ENCODE results near the gene BAIAP3.

The BAIAP3 gene

DNA sequence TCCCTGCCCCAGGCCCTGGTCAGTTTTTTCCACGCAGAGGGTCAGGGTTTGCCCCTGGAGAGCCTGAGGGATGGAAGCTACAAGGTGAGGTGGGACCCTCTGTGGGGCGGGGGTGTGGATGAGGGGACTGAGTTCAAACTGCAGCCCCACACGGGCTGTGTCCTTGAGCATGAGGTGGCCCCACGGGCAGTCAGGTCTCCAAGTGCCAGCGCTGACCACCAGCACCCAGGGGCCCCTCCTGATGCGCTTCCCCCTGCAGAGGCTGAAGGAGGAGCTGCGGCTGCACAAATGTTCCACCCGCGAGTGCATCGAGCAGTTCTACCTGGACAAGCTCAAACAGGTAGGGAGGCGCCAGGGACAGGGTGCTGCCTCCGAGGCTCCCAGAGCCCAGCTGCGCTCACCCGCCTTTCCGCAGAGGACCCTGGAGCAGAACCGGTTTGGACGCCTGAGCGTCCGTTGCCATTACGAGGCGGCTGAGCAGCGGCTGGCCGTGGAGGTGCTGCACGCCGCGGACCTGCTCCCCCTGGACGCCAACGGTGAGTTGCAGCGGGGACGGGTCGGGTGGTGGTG, 13.9 kb downstream of the BAIAP3 start:
- DNase-seq = no peak

DNA sequence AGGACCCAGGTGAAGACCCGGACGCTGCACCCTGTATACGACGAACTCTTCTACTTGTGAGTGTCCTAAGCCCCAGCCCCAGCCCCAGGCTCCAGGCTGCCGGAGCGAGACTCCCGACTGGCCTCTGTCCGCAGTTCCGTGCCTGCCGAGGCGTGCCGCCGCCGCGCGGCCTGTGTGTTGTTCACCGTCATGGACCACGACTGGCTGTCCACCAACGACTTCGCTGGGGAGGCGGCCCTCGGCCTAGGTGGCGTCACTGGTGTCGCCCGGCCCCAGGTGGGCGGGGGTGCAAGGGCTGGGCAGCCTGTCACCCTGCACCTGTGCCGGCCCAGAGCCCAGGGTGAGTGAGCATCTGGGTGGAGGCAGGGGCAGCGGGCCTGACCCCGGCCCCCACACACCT, 14.5 kb downstream of the BAIAP3 start:
- no peak for DNase-seq

DNA sequence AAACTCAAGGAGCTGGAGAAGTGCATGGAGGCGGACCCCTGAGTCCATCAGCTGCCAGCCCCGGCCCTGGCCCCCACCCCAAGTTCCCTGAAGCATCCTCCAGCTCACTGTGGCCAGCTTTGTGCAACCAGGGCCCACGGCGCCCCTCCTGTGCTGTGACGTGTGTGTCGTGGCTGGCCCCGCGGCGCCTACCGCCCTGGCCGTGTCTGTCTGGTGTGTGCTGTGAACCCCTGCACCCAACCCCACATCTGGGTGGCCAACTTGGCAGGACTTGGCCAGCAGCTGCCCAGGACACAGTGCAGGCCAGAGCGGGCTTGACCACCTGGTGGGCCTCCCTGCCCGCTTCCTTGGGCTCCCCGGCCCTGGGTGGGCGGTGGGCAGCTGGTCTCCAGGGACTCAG, 15.0 kb downstream of the BAIAP3 start:
- no peak for DNase-seq

DNA sequence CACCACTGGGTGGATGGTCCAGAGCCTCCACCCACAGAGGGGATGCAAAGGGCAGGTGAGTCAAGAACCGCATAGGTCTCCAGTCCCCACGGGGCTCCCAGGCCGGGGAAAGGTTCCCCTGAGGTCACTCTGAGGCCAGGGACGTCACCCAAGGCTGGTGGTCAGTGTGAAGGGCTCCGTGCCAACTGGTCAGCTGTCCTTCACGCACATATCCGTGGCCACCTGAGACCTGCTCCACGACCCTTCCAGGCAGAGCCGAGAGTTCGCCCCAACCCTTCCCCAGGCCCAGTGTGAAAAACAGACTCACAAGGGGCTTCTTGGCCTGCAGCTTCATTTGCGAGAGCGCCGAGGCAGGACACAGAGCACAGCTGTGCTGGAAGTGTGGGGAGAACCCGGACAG, 15.5 kb downstream of the BAIAP3 start:
- no peak for DNase-seq

DNA sequence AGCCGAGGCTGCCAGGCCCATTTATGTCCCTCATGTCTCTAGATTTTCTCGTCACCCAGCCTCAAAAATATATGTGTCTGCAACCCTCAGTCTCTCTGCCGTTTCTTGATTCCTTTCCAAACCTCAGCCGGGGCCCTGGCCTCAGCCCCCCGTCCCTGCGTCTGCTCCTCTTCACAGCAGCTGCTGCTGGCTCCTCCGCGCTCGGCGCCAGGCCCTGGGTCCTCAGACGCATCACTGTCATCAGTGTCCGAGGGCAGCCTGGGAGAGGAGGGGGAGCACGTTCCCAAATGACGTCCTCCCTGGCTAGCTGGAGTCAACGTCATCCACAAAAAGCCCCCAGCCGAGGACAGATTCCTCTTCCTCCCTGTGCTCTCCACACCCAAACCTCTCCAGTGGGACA, 15.9 kb downstream of the BAIAP3 start:
- DNase-seq = no peak

DNA sequence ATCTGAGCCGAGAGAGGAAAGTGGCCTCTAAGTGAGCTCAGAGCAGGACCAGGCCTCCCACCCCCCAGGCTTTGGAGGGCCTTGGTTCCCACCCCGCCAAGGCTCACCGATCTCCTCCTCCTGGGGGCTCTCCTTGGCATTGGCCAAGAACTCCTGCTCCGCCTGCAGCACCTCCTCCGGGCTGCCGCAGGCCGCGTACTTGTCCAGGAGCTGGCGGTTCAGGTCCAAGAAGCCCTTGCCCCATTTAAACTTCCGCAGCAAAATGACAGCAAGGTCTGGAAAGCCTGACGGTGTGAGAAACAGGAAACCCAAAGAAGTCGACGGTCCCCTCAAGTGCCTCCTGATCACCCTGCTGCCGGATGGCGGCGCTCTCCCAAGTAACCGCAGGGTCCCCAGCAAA, 16.5 kb downstream of the BAIAP3 start:
- no peak for DNase-seq

DNA sequence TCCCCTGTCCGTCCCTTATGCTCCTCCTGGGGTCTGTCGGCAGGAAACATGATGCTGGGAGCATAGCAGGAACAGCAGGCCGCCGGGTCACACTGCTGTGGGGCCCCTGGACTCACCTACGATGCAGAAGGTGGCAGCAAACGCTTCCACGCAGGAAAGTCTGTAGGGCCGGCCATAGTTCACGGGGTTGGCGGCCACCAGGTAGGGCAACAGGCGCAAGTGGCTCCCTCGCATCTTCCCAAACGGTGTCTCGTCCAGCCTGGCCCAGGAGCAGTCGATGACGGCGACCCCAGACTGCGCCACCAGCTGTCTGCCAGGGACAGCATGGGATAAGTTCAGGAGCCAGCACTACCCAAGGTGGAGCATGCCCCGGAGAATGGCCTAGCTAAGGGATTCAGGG, 17.2 kb downstream of the BAIAP3 start:
- no peak for DNase-seq

DNA sequence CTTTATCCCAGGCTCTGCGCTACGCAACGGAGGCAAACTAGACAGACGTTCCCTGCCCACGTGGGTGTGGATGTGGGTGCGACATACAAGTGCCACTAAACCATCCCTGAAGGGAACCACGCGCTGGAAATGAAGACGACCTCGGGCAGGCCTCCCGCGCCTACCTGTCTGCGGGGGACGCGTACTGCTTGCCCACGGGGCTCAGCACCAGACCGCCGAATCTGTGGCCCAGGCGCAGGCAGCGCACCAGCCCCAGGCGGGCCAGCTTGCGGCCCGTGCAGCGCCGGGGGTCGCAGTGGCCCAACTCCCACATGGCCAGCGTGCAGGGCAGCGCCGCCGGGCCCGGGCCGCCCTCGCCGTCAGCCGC, 17.8 kb downstream of the BAIAP3 start:
- no peak for DNase-seq

DNA sequence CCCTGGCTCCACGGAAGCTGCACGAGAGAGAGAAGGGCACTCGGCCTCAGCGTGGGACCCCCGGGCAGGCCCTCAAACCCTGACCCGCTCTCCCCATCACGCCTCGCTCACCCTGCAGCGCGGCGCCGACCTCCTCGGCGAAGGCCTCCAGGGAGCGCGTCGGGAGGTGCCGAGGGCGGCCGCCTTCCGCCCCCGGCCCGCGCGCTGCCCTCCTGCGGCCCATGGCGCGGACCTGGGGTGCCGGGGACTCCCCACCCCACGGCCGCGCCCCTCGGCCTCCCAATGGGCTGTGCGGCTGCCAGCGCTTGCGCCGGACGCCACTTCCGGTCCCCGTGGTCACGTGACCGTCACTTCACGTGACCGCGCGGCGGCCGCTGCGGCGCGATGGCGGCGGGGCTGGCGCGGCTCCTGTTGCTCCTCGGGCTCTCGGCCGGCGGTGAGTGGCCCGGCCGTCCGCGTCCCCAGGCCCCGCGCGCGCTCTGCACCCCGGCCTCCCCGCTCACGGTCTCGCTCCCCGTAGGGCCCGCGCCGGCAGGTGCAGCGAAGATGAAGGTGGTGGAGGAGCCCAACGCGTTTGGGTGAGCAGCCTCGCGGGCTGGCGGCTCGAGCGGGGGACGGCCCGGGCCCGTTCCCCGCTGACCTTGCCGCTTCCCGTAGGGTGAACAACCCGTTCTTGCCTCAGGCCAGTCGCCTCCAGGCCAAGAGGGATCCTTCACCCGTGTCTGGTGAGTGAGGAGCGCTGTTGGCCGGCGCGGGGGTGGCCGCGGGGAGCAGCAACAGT, 18.3 kb downstream of the BAIAP3 start, which contains the start of the genes GNPTG and TSR3:
TSS of gene GNPTG (plus strand) at position 350 of the 781 bp plus-strand sequence. CDS start at position 385, 35 bp downstream.
TSS of gene TSR3 (minus strand) at position 297 of the 781 bp plus-strand sequence. CDS start at position 223, 74 bp downstream.
- peak; percentile 82 for DNase-seq

DNA sequence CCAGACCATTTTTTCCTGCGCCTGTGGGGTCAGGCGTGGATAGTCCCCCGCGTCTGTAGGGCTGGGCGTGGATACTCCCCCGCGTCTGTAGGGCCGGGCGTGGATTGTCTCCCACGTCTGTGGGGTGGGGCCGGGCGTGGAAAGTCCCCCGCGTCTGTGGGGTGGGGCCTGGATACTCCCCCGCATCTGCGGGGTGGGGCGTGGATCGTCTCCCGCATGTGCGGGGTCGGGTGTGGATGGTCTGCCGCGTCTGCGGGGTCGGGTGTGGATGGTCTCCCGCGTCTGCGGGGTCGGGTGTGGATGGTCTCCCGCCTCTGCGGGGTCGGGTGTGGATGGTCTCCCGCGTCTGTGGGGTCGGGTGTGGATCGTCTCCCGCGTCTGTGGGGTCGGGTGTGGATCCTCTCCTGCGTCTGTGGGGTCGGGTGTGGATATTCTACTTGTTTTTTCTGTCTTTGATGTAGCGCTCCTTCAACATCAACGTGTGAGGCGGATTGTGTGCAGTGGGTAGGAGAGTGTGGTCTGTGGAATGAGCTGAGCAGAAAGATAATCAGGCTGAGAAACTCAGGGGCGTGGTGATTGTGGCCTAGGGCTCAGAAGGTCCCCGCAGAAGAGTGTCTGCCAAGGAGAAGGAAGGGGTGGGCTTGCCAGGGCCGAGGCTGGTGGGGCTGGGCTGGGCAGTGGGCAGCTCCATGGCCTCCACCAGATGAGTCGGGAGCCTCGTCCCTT, 21.5 kb downstream of the BAIAP3 start:
- DNase-seq = no peak

DNA sequence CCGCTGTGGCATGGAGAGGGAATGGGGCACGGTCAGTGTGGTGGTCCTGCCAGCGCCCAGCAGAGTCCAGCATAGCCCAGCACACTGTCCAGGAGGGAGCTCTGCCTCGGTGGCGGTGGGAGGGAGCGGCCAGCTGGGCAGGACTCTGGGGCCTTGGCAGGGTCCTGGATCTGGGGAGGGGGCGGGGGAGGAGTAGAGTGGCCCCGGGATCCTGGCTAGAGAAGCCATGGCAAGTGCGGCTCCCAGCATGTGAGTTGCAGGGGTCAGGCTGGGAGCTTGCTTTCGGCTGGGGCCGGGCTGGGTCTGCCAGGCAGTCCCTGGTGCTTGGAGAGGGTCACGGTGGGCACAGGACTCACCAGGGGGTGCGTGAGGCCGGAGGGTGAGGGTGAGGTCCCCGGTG, 22.1 kb downstream of the BAIAP3 start:
- no peak for DNase-seq

DNA sequence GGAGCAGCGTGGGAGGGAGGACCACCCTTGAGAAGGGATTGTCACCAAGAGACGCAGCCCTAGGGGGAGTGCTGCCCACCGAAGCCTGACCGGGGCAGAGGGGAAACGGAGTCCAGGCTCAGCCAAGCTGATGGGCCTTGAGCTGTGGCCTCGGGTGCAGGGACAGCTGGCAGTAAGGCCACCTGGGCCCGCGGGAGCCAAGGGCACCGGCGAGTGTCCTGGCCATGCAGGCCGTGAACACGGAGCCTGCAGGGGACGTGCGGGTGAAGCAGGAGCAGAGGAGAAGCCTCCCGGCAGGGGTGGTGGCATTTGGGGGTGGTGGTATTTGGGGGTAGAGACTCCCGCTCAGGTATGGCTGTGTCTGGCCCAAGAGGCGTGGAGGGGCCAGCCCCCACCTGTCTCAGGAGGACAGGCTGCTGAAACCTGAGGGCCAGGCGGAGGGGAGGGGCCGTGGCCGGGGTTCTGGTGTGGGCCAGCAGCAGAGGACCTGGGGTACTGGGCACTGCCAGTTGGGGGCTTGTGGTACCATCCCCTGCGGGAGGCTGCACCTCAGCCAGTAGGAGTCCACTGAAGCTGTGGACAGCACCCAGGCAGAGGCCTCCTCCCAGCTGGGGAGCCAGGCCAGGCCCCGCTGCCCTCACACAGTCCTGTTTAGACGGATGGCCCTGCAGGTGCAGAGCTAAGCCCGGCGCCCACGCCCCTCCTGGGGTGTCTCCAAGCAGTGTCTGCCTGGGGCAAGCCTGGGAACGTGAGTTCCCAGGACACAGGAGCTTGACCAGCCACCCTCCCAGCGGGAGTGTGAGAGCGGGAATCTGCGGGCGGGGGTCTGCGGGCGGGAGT, 22.8 kb downstream of the BAIAP3 start:
- DNase-seq = no peak

DNA sequence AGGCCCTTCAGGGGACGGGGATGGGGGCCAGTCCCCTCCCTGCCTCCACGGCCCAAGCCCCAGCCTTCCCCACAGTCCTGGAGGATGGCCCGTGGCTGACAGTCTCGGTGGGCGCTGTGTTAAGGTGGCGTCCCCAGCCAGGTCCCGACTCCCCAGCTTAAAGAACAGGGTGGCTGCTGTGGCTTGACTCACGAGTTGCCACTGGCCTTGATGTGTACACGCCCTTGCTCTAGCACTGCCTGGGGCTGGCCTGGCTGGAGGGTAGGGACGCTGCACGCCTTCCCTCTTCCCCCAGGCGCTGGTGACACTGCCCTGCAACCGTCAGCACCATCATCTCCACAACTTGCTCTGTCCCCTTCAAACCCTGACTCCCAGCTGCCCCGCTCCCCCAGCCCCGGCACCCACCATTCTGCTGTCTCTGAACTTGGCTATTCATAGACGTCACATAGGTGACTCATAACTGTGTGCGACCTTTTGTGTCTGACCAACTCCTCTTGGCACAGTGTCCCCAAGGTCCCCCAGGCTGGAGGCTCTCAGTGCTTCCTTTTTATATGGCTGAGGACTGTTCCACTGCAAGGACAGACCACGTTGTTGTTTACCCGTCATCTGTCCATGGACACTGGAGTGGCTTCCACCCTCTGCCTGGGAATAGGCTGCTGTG, 24.6 kb downstream of the BAIAP3 start:
- no peak for DNase-seq

DNA sequence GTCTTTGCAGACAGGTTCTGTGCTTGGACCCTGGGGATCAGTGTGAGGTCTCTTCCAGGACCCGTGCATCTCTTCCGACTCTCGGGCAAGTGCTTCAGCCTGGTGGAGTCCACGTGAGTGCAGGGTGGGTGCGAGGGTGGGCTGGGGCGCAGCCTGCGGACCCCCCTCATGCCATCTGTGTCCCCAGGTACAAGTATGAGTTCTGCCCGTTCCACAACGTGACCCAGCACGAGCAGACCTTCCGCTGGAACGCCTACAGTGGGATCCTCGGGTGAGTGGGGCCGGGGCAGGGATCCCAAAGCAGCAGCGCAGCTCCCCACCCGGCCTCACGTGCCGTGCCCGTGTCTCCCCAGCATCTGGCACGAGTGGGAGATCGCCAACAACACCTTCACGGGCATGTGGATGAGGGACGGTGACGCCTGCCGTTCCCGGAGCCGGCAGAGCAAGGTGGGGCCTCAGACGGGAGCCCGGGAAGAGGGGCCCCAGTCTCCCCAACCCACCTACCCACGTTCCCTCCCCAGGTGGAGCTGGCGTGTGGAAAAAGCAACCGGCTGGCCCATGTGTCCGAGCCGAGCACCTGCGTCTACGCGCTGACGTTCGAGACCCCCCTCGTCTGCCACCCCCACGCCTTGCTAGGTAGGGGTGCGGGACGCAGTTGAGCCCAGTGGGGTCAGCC, 28.4 kb downstream of the BAIAP3 start:
- no peak for DNase-seq

DNA sequence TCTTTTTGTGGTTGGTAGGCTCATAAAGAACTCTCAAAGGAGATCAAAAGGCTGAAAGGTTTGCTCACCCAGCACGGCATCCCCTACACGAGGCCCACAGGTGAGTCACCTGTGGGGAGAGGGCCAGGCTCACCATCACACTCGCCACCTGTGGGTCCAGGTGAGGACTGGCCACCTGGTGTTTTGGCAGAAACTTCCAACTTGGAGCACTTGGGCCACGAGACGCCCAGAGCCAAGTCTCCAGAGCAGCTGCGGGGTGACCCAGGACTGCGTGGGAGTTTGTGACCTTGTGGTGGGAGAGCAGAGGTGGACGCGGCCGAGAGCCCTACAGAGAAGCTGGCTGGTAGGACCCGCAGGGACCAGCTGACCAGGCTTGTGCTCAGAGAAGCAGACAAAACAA, 29.4 kb downstream of the BAIAP3 start:
- no peak for DNase-seq

DNA sequence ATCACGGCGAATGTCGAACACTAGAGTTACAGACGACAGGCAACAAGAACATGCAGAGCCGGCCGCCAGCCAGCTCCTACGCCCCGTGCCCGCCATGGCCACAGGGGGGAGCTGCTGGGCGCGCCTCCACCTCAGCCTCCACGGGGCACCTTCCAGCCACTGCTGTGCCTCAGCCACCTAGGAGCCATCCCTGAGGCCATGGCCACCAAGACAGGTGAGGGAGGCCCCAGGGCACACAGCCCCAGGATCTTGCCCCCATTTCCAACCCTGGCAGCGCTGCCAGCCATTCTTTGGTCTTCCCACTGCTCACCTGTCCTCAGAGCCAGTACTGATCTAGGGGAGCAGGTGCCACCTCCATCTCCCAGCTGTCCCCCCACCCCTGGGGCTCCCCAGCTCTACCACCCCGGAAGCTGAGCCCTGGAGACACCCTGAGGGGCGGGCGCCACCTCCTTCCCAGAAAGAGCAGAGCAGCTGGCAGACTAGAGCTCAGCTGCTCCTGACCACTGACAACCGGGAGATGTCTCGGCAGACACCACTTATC, 30.1 kb downstream of the BAIAP3 start:
- DNase-seq = no peak

DNA sequence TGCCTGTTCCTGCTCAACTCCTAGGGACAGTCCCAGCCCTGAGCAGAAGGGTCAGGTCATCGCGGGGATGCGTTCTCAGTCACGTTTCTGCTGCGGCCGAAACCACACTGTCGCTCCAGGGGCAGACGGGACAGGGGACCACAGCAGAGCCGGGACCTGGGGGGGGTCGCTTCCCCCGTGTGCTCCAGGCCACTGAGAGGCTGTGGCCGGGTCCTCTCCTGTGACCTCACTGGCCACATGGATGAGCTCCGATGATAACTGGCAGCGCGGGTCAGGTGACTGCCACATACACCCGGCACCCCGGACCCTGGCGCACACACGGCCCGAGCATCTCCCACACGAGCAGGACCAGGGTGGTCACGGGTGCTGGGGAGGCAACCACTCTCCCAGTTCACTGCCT, 31.1 kb downstream of the BAIAP3 start:
- DNase-seq = no peak

DNA sequence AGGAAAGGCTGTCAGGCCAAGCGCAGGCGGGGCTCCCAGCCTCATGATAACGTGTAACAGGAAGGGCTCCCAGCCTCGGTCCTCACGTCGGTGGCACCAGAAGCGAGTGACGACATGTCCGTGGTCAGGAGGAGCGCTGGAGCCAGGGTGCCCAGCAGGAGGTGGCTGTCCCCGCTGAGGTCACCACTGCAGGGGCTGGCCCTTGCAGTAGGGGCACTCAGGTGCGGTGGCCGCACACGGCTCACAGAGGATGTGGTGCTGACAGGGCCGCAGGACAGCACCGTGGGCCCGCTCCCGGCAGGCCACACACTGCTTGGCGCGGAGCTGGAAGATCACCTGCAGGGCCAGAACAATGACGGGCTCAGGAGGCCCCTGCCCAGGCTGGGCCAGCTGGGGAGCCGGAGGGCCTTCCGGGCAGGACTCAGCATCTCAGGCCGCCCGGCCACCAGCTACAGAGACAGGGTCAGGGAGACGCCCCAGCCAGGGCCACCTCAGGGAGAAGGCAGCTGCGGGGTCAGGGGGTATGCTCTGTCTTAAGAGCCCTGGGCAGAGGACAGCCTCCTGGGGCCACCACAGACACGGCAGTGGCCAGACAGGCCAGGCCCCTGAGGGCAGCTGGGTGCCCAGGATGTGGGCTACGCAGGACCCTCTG, 32.7 kb downstream of the BAIAP3 start:
- no peak for DNase-seq

DNA sequence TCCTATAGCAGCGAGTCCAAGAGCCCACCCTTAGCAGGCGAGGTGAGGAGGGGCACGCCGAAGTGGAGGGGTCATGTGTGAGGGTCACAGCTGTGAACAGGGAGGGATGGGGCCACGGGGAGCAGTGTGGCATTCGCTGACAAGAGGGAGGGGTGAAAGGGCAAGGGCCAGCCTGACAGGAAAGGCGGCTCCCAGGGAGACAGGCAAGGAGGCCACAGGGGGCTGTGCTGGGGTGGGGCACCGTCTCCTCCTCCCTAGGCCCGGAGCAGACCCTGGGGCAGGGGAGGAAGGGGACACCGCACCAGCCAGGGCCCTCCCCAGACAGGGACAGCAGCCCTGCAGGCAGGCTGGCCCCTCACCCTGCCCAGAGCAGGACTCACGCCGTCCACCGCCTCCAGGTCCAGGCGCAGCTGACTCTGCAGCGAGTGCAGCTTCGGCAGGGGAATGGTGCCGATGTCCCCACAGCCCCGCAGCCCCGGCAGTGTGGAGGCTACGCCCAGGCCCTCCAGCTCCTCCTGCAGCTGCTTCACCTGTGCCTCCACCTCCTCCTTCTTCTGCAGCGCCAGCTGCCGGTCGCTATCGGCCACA, 33.4 kb downstream of the BAIAP3 start:
- no peak for DNase-seq

DNA sequence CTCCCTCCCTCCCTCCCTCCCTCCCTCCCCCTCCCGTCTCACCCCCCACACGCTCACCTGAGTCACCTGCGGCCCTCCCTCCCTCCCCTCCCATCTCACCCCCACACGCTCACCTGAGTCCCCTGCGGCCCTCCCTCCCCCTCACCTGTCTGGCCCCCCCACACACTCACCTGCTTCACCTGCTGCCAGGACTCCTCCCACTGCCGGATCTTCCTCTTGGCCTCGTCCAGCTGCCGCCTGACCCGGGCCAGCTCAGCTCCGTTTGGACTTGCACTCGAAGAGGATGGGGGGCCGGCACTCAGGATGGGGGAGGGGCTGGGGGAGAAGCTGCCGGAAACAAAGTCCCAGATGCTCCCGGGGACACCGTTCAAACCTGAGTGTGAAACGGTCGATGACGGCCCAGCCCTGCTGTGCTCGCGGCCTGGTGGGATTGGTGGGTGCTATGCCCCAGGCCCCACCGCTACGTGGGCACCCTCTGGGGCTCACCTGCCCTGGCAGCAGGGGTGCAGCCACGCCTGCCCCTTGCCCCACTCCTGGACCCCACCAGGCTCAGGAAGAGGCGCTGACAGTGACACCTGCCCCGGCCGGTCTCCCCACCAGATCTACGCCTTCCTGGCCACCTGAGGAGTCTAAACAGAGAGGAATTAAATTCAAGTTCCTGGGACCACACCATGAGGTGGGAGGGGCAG, 34.2 kb downstream of the BAIAP3 start:
- DNase-seq = no peak

Measured in right kidney (tissue), 1 donor.